T-helper 2 cell treated with Interferon-gamma antibody and Interleukin-4, amounts not matched to agents 5 μg/mL and 100 μg/mL, for 36 hours (primary cell): Measurements from ENCODE around the gene ZMYND12.

Experiments
- DNase-seq: peaks from one replicate; pipeline ENCODE4 v3.0.0; 2021; ENCODE audit warnings: low spot score
- H3K27ac Mint-ChIP-seq: one replicate; pipeline ENCODE4 v1.8.0; 2021; ENCODE audit warnings: mild to moderate bottlenecking, mixed read lengths
- H3K27me3 Mint-ChIP-seq: one replicate; pipeline ENCODE4 v1.8.0; 2021; ENCODE audit warnings: low read depth, mixed read lengths
- H3K36me3 Mint-ChIP-seq: one replicate; pipeline ENCODE4 v1.8.0; 2021; ENCODE audit warnings: low read depth, mixed read lengths
- H3K4me1 Mint-ChIP-seq: one replicate; pipeline ENCODE4 v1.8.0; 2021; ENCODE audit warnings: low read depth, mixed read lengths
- H3K4me3 Mint-ChIP-seq: one replicate; pipeline ENCODE4 v1.8.0; 2022; ENCODE audit warnings: mild to moderate bottlenecking, moderate library complexity, mixed read lengths
- H3K9me3 Mint-ChIP-seq: one replicate; pipeline ENCODE4 v1.8.0; 2021; ENCODE audit warnings: mixed read lengths

The ZMYND12 gene

GRCh38 chr1:42429603-42430002 lies 26.2 kb downstream of the ZMYND12 start:
- Mint-ChIP-seq H3K36me3 (no peaks in the 10 kb centered on the region), H3K27me3 (no peaks in the 10 kb centered on the region), H3K9me3 (no peaks in the 10 kb centered on the region), H3K27ac (no peak overlapping the region), H3K4me3 (no peak overlapping the region), H3K4me1 (no peaks in the 10 kb centered on the region)
- no peak for DNase-seq

- Mint-ChIP-seq H3K4me1 (no peaks in the 10 kb centered on the region), H3K9me3 (no peaks in the 10 kb centered on the region), H3K4me3 (no peak overlapping the region), H3K27ac (no peak overlapping the region), H3K36me3 (no peaks in the 10 kb centered on the region), H3K27me3 (no peaks in the 10 kb centered on the region)
- DNase-seq: no peak
Measured at GRCh38 chr1:42427240-42427639, 28.6 kb downstream of the ZMYND12 start.

- Mint-ChIP-seq H3K4me3 (no peak overlapping the region), H3K36me3 (no peaks in the 10 kb centered on the region), H3K27me3 (peaks cover 3% of the 10 kb centered on the region), H3K9me3 (no peaks in the 10 kb centered on the region), H3K27ac (no peak overlapping the region), H3K4me1 (no peaks in the 10 kb centered on the region)
- no peak for DNase-seq
Measured at GRCh38 chr1:42424201-42424600, 31.6 kb downstream of the ZMYND12 start.

- no peak for DNase-seq
- H3K27ac Mint-ChIP-seq: no peak overlapping the region
Measured at GRCh38 chr1:42423681-42424080, 32.1 kb downstream of the ZMYND12 start.

GRCh38 chr1:42422737-42423136 lies 33.1 kb downstream of the ZMYND12 start:
- Mint-ChIP-seq H3K27me3 (peaks cover 3% of the 10 kb centered on the region), H3K36me3 (no peaks in the 10 kb centered on the region), H3K27ac (no peak overlapping the region), H3K4me1 (no peaks in the 10 kb centered on the region), H3K4me3 (no peak overlapping the region), H3K9me3 (no peaks in the 10 kb centered on the region)
- DNase-seq: no peak

More at GRCh38 chr1:42423681-42424080, 32.1 kb downstream of the ZMYND12 start:
- Mint-ChIP-seq H3K9me3 (no peaks in the 10 kb centered on the region), H3K4me3 (no peak overlapping the region), H3K4me1 (no peaks in the 10 kb centered on the region), H3K27me3 (peaks cover 3% of the 10 kb centered on the region), H3K36me3 (no peaks in the 10 kb centered on the region)

- Mint-ChIP-seq H3K27me3 (peaks cover 3% of the 10 kb centered on the region), H3K27ac (no peak overlapping the region), H3K9me3 (no peaks in the 10 kb centered on the region), H3K4me3 (no peak overlapping the region), H3K4me1 (no peaks in the 10 kb centered on the region), H3K36me3 (no peaks in the 10 kb centered on the region)
- no peak for DNase-seq
Measured at GRCh38 chr1:42420911-42421585, 34.8 kb downstream of the ZMYND12 start.

- H3K27ac Mint-ChIP-seq: no peak overlapping the region
- no peak for DNase-seq
Measured at GRCh38 chr1:42420121-42420520, 35.7 kb downstream of the ZMYND12 start.

GRCh38 chr1:42419126-42419821 lies 36.5 kb downstream of the ZMYND12 start:
- no peak for DNase-seq
- H3K27me3 Mint-ChIP-seq: peaks cover 3% of the 10 kb centered on the region
- H3K4me1 Mint-ChIP-seq: no peaks in the 10 kb centered on the region
- no peak overlapping the region for H3K4me3 Mint-ChIP-seq
- no peak overlapping the region for H3K27ac Mint-ChIP-seq
- no peaks in the 10 kb centered on the region for H3K9me3 Mint-ChIP-seq
- H3K36me3 Mint-ChIP-seq: peaks cover 2% of the 10 kb centered on the region

More at GRCh38 chr1:42420121-42420520, 35.7 kb downstream of the ZMYND12 start:
- no peak overlapping the region for H3K4me3 Mint-ChIP-seq
- peaks cover 3% of the 10 kb centered on the region for H3K27me3 Mint-ChIP-seq
- no peaks in the 10 kb centered on the region for H3K9me3 Mint-ChIP-seq
- no peaks in the 10 kb centered on the region for H3K4me1 Mint-ChIP-seq
- no peaks in the 10 kb centered on the region for H3K36me3 Mint-ChIP-seq

- H3K36me3 Mint-ChIP-seq: peaks cover 2% of the 10 kb centered on the region
- no peaks in the 10 kb centered on the region for H3K9me3 Mint-ChIP-seq
- no peaks in the 10 kb centered on the region for H3K4me1 Mint-ChIP-seq
- H3K4me3 Mint-ChIP-seq: no peak overlapping the region
- no peak overlapping the region for H3K27ac Mint-ChIP-seq
- no peak for DNase-seq
- peaks cover 3% of the 10 kb centered on the region for H3K27me3 Mint-ChIP-seq
Measured at GRCh38 chr1:42418516-42418915, 37.3 kb downstream of the ZMYND12 start.

GRCh38 chr1:42417166-42417565 lies 38.7 kb downstream of the ZMYND12 start:
- H3K9me3 Mint-ChIP-seq: no peaks in the 10 kb centered on the region
- peaks cover 2% of the 10 kb centered on the region for H3K36me3 Mint-ChIP-seq
- no peak for DNase-seq
- no peaks in the 10 kb centered on the region for H3K4me1 Mint-ChIP-seq
- H3K27ac Mint-ChIP-seq: no peak overlapping the region
- H3K27me3 Mint-ChIP-seq: peaks cover 3% of the 10 kb centered on the region
- no peak overlapping the region for H3K4me3 Mint-ChIP-seq

- Mint-ChIP-seq H3K4me1 (no peaks in the 10 kb centered on the region), H3K4me3 (no peak overlapping the region), H3K27me3 (no peaks in the 10 kb centered on the region), H3K36me3 (peaks cover 2% of the 10 kb centered on the region), H3K9me3 (no peaks in the 10 kb centered on the region), H3K27ac (no peak overlapping the region)
- no peak for DNase-seq
Measured at GRCh38 chr1:42414551-42415496, 41.0 kb downstream of the ZMYND12 start.

GRCh38 chr1:42403880-42404400 lies 51.9 kb downstream of the ZMYND12 start:
- Mint-ChIP-seq H3K27me3 (no peaks in the 10 kb centered on the region), H3K4me3 (no peak overlapping the region), H3K9me3 (no peaks in the 10 kb centered on the region), H3K27ac (no peak overlapping the region), H3K4me1 (no peaks in the 10 kb centered on the region), H3K36me3 (no peaks in the 10 kb centered on the region)
- no peak for DNase-seq

- no peaks in the 10 kb centered on the region for H3K36me3 Mint-ChIP-seq
- H3K4me1 Mint-ChIP-seq: no peaks in the 10 kb centered on the region
- H3K27ac Mint-ChIP-seq: no peak overlapping the region
- DNase-seq: no peak
- H3K9me3 Mint-ChIP-seq: no peaks in the 10 kb centered on the region
- H3K27me3 Mint-ChIP-seq: no peaks in the 10 kb centered on the region
- no peak overlapping the region for H3K4me3 Mint-ChIP-seq
Measured at GRCh38 chr1:42399315-42400100, 56.3 kb downstream of the ZMYND12 start.
